NCI-H446 (cell line): ENCODE measurements around the gene POLA1.

ENCODE experiments used
- DNase-seq, 2 experiments: peaks; one replicate each; lab custom pipeline; 2025; lab: John Stamatoyannopoulos, UW

Gene POLA1

DNA sequence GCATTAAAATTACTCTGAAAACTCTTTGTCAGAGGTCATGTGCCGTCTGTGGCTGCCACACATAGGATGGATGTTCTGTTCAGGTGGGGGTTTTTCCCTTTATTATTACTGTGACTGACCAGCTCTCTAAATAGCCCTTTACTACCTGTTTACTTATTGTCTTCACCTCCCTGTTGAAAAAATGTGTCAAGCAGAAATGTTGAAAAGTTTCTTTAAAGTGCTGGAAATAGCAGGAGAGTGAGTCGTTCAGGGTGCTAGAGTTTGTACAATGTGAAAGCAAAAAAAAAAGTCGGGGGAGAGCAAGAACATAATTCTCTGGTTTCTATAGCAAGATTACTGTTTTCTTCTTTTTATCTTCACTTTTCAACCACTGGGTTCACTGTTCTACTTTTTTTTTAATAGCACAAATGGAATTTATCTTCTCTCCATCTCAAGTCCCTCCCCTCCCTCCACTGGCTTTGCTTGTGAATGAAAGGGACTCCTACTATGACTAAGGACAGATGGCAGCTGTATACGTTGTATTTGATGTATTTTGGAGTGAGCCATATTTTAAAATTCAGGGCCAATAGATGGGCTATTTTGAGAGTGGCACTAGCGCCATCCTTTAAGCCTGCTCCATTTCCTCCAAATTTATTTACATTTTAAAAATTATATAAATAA, 288.7 kb downstream of the POLA1 start:
- peak; percentile 4 to 36 for DNase-seq

DNA sequence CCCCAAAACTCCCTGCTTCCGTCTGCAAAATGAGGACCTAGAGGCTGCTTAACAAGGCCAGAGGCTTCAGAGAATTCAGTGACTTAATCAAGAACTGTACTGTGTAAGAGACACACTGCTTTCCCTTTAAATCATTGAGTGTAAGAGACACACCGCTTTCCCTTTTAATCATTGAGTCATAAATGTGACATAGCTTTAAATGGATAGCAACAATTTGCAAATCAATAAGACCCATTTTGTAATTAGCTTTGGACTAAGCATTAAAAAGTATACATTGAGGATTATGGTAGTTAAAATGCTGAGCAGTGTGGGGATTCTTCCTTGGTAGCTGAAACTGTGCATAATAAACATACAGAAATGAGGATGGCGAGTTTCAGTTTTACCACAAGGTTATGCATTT, 290.2 kb downstream of the POLA1 start:
- no peak for DNase-seq

DNA sequence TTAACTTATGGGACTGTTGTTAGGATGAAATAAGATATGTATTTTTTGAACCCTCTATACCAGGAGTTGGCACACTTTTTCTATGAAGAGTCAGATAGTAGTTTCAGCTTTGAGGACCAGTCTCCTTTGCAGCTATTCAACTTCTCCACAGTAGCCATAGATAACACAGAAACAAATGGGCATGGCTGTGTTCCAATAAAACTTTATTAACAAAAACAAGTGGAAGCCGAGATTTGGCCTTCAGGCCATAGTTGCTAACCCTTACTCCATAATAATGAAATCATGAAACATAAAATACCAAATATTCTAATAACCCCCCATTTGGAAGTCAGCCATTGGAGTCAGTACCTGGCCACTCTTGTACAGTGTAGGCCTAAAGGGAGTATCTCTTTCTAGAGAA, 291.4 kb downstream of the POLA1 start:
- DNase-seq = no peak

DNA sequence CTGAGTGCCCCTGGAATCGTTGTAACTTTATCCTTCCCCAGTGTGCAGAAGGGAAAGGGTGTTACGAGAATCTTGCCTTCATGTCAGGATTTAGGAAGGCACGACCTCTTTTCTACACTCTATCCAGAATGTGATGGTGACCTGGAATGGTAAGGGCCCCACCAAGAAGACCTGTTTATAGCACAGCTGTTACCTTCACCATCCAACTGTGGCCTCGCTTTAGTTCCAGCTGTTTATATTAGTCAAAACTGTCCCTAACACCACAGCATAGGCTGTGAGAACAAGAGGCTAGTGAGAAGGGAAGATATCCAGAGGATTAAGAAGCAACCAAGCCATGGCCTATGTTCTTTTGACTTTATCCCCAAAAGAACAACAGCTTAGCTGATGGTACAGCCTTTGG, 294.0 kb downstream of the POLA1 start:
- no peak for DNase-seq

DNA sequence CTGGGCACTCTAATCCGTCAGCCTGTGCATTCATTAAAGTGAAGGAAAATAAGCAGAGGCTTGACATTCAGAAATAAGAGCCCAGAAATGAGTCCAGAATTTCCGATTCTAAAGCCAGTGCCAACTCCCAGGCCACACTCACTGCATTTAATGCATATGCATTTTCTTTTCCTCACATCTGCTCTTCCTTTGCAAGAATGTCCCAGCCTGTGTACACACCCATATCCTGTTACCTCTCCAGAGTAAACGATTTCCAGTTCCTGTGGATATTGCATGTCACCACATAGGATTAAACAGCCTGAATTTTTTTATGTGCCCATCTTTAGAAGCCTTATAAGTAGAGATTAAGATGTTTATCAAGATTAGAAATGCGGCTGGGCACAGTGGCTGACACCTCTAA, 294.6 kb downstream of the POLA1 start:
- no peak for DNase-seq

DNA sequence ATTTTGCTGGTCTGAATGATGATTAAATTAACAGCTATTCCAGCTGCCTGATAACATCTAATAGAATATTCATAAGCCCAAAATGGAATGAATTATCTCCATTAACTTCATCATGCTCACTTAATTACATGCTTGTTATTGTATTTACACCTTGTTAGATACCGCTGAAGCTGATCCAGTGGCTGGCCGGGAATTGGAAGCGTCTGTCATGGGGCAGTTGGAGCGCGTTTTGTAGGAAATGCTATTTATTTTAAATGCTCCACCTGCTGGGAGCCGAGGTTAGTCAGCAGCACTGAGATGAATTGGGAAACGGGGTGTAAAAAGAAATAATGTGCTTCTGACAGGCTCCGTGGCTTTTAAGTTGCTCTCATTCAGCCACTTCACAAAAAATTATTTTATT, 296.8 kb downstream of the POLA1 start:
- DNase-seq = no peak

DNA sequence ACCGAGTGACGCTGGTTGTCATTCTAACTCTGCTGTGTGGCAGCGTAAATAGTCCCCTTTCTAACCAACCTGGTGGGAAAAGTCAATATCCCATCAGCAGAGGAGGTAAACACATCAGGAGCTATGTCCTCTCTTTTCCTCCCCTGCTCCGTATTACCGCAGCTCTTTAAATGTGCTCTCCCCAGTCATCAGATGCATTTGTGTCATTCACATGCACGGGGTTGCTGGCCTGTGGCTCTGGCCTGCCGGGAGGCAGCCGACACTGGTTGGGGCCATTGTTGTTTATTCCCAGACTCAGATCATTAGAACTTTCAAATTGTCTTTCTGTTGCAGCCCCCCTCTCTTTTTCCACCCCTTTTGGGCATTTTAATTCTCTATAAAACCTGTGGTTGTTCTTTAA, 300.2 kb downstream of the POLA1 start:
- no peak for DNase-seq

DNA sequence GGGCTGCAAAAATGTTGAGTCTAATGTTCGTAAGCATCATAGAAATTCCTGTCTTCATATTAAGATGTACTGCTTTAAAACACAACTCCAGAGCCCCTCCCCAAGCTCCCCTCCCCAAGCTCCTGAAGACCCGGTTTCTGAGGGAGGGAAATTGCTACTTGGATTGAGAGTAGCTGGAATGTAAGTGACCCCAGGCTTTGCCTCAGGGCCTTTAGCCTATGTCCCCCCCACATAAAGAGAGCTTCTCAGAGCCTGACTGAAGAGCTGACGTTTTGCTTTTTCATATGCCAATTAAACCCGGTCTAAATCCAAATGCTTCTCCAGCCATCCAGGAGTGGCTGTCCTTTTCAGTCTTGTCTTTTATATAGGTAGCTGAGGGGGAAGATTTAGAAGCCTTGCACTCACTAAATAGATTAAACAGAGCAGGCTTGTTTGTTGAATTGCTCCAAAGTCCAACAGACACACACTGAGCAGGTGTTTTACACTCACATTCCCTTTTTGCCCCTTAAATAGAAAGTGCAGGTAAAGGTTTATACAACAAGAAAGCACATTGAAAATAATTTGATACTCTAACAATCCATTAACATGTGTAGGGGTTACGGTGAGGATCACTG, 302.5 kb downstream of the POLA1 start:
- DNase-seq = no peak

DNA sequence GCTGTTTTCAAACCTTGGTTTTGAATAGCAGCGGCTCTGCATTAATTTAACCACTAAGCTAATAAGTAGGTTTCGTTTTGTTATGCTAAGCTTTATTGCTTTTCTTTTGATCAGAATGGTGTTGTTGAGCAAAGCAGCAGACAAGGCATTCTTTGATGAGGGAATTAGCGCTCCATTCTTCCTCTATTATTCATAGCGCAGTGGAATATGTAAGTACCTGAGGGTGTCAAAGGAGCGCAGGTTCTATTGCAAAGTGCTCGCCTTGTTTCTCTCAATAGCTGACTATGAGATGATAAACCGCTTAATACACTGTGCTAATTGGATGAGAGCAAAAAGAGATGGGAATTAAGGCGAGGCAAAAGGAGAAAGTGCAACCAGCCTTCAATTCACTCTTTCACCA, 305.8 kb downstream of the POLA1 start:
- DNase-seq = no peak

DNA sequence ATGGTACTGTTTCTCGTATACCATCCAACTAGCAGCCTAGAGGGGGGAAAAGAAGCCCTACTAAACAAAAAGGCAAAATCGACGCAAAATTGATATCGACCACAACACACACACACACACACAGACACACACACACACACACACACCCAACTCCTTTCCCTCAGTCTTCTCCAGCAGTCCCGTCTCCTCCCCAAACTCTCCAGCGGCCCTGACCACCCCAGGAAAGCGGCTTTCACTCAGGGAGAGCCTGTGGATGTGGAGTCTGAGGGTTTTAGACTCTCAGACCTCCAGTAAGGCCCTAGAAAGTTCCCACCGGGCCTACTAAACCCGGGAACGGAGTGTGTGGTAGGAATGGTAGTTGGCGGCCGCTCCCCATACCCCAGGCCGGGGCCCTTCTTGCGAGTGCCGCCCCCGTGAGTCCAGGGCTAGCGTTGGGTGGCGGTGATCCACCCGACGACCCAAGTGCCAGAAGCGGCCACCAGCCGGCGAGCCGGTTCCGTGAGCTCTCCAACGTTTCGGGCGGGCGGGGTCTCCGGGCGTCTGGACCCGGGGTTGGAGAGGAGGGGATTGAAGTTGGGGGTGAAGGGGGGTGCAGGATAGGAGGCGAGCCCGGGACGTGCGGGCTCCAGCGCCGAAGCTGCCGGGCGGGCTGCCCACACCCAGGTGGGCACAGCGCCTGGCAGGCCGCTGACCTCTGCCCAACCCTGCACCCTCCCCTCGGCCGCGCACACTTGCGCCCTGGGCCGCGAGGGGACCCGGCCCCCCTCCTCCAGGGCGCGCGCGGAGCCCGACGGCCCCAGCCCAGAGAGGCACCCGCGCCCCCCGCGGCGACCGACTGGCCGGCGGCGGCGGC, 308.3 kb downstream of the POLA1 start:
- DNase-seq = no peak

DNA sequence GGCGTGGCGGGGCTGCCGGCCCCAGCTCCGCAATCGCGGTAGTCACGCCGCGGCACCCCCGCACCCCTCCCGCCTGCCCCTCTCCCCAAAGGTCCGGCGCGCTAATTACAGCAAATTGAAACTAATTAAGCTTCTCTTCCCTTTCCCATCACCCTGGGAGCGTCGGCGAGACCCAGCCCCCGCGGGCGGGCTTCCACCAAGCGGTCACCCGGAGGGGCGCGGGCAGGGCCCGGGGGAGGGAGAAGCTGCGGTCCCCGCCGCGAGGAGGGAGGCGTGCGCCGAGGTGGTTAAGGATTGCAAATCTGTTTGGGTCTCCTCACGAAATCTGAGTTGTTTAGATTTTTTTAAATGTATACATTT, 308.9 kb downstream of the POLA1 start:
- DNase-seq = no peak

DNA sequence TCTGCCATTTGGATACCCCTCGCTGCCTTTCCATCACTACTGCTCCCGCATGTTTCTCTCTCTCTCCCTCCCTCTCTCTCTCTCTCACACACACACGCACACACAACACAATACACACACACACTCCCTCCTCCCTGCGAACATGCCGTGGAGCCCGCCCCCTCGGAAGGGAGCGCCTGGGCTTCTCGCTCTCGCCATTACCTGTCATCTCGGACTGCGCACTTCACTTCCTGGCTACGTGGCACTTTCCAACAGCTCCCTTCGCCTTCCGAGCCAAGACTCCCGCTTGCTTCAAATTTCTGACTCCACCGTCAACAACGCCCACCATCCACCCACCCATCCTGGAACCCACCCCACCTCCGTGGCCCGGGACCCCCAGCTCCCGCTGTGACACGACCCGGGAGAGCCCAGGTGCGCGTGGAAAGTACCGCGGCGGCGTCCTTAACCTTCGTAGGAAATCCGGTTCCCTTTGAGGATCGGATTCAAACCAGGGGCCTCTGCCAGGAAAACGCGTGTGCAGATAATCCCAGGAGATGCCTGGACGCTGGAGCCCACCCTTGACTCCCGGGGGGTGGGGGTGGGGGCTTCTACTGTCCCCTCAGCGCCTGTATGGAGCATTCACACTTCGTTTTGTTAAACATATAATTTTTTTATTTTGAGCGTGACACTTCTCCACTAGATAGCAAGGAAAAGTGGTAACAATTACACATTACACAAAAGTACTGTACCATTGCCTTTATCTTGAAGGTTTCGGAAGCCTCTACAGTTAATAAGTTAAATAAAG, 309.5 kb downstream of the POLA1 start:
- no peak for DNase-seq

DNA sequence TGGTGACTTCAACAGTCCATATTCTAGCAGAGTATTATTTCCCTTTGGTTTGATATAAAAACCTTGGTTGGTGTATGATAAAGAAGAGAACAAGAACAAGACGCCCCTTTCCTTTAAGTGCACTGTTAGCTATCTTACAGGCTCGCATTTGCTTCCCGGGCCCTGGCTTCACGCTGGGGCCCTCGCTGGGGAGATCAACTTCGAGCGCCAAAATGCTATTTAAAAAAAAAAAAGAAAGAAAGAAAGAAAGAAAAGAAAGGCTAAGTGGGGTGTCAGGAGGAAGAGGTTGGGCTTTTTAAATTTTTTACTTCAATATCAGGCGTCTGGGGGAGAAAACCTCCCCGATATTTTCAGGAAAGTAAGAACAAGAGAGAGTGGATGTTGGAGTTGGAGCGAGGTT, 310.3 kb downstream of the POLA1 start:
- DNase-seq = no peak

DNA sequence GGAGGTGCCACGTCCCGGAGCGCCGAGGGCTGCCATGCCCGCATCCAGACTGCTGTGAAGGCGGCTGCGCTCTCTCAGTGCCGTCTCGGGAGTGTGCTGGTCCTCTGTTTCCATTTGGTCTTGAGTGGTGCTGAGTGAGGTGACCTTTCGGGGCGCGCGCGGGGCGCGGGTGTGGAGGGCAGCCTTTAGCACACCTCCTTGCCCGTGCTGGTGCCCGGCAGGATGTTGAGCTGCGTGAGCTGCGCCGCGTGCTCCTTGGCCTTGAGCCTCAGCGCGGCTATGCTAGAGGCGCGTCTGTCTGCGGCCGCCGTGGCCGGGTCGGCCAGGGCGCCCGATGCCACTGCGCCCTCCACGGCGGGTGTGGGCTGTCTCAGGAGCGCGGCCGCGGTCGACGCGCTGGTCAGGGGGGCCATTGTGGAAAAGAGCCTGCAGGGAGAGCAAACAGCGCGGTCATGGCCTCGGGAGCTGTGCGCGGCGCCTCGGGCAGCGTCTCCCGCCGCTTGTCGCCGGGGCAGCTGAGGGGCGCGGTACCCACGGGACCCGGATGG, 310.8 kb downstream of the POLA1 start:
- no peak for DNase-seq

DNA sequence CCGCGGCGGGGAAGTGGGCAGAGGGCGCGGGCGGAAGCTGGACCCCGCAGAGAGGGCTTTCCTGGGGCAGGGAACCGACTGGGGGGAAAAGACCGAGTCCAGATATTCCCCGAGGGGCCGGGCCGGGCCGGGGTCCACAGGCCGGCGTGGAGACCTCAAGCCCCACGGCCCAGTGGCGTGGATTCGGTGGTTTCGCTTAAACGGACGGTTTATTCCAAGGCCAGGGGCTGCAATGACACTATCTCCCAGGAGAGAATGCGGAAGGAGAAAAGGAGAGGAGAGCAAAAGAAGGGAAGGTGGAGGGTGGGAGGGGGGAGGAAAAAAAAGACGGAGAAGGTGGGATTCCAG, 311.3 kb downstream of the POLA1 start:
- DNase-seq = no peak

DNA sequence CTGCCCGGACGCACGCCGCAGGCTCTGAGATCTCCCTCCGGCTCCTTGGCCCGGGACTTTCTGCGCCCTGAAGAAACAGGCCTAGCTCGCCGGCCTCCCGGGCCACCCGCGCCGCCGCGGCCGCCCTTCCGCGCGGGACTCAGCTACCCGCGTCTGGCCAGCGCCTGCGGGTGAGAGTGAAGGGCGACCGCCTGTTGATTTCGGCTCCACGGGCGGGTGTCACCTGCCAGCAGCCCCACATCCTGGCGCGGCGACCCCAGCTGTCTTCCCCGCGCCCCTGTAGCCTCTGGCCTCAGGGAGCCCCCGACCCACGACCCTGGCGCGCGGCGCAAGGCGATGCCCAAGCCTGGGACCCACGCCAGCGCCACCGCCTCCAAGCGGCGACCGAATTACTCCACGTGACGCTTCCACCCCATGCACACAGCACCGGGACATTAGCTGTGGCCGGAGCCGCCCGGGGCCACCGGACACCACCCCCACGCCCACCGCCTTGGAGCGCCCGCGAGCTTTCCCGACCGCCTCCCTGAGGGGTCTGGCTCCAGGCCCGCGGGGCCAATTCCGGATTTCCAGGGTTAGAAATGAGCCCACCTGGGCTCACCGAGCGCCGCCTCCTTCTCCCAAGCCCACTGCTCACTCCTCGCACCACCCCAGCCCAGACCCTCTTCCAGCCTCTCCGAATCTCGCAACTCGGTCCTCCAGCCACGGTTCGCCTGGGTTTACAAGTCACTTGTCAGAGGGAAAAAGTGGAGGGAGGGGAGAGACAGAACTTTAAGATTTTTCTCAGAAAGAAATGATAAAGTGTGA, 311.9 kb downstream of the POLA1 start:
- DNase-seq = no peak

DNA sequence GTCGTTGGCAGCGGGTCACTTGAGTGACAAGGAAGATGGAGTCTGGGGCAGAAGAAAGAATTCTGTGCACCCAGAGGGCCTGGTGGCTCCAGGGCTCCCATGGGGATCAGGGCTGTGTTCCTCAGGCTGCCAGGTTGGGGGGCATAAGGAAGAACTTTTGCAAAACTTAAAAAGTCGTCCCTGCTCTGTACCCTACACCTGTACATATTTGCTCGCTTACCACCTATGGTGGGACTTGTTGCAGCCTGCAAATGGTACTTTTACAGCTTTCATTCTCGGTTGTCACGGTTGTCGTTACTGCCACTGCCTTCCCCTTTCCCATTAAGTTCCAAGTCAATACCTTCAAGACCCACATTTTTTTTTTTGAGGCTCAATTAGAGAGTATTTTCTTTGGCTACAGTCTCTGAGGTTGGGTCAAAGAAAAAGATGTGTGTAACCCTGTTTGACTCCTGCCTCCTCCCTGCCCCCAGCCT, 312.9 kb downstream of the POLA1 start:
- DNase-seq = no peak

DNA sequence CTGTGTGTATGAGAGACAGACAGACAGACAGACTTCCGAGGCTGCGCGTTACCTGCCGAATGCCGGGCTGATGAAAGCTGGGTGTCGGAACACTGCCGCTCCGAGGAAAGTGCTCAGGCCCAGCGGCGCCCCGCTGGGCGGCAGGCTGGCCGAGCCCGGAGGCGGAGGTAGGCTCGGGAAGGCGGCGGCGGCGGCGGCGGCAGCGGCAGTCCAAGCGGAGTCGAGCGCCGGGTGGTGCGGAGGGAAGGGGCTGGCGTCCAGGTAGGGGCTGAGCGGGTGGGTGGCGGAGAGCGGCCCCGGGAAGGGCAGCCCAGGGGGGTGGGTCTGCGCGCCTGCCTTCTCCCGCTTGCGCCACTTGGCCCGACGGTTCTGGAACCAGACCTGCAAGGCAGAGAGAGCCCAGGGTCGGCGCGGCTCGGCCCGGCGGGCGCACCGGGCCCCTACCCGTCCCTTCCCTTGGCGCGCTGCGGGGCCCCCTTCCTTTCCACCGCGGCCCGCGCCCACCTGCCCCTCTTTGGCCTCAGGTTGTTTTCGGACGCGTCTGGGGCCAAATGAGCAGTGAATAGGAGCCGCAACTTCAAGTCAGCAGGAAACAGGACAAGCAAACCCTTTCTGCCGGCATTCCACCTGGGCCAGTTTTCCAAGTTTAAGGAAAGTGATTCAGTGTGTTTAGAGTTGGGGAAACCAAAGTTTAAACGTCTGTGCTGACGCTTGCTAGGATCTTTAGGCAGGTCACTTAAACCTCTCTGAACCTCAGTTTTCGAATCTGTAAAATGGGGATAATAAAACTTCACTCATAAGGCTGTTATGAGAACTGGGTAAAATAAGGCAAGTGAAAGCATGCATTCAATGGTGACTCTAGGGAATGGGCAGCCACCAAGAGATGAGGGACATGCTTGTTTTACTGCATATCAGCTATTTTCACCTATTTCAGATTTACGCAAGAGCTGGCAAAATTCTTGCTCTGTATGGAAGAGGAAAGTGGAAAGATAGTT, 313.6 kb downstream of the POLA1 start:
- DNase-seq = no peak

DNA sequence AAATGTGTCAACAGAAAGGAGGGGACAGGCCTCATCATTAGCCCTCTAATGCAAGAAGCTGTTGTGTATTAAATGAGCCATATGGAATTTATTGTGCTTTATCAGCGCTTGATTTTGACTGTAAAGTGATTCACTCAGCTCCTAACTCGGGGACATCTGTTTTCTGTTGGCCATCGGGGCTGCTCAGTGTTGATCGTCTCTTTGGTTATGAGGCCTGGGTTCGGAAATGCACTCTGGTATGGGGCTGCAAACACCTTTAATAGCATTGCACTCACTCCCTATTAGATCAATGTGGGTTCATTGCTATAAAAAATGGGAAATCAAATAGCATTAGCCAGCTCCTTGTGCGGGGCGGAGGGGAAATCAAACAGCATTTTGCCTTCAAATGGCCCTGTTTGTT, 315.7 kb downstream of the POLA1 start:
- DNase-seq = no peak
